HepG2 (cell line): ENCODE data around the gene SH2D7. TPM values are rescaled to one million over a fixed set of nuclear protein-coding genes. Genes with fewer than 3 reads are reported as not detected.
A peak's percentile ranks its signal among the peaks of the same experiment; 100 is the strongest.

Experiments used
- ASH2L ChIP-seq: fragments of 300-600, 200-600 bp; sonication (generic); IDR thresholded peaks from 2 replicates; pipeline ENCODE4 v1.7.0; 2017; ENCODE audit warnings: low read depth, mild to moderate bottlenecking, moderate library complexity, mixed read lengths, low read length; ENCODE audit not compliant: insufficient read length
- ETV5 ChIP-seq: IDR thresholded peaks from 2 replicates; pipeline ENCODE4 v1.6.1; 2018; ENCODE audit warnings: missing biosample characterization, missing genetic modification reagents, inconsistent platforms, borderline replicate concordance
- PHF21A ChIP-seq: sonication (generic); formaldehyde crosslinking; IDR thresholded peaks from 2 replicates; pipeline ENCODE4 v1.5.0; 2020; ENCODE audit warnings: mild to moderate bottlenecking, missing genetic modification reagents
- SALL1 ChIP-seq: sonication (generic); formaldehyde crosslinking; IDR thresholded peaks from 2 replicates; pipeline ENCODE4 v1.8.0; 2022; ENCODE audit warnings: mild to moderate bottlenecking, missing genetic modification reagents
- ZNF333 ChIP-seq: sonication (generic); formaldehyde crosslinking; IDR thresholded peaks from 2 replicates; pipeline ENCODE4 v1.4.0; 2020; ENCODE audit warnings: mild to moderate bottlenecking, missing genetic modification reagents, borderline replicate concordance
- ZNF773 ChIP-seq: sonication (generic); formaldehyde crosslinking; IDR thresholded peaks from 2 replicates; pipeline ENCODE4 v1.4.0; 2020; ENCODE audit warnings: missing genetic modification reagents, borderline replicate concordance
- polyA plus RNA-seq, 8 experiments: library from polyadenylated mRNA; depleted of rRNA in 3 of 8; stranded (reverse) in 7 of 8; unstranded in 1 of 8; fragments of >200 nt; fragmentation: Illumina TruSeq in 4 of 8; extraction: Trizol in 4 of 8; gene quantifications; 2 replicates each; pipeline versions ENCODE4 v1.2.1 to v1.2.3, GENCODE V29; 2011 to 2016; ENCODE audit warnings: low read depth in 4 of 8, missing spikeins in 1 of 8, mixed read lengths in 1 of 8; ENCODE audit not compliant: insufficient read depth in 1 of 8
- total RNA-seq, 5 experiments: library from RNA; depleted of rRNA; stranded (reverse); fragments of >200 nt; fragmentation: Illumina TruSeq; extraction: Trizol; gene quantifications; 2 replicates each; pipeline ENCODE4 v1.2.3, GENCODE V29; 2016; ENCODE audit warnings: low read depth in 1 of 5
- TF ChIP-seq, protein P1 (sequence below): sonication (generic); formaldehyde crosslinking; IDR thresholded peaks from 2 replicates; pipeline ENCODE4 v1.5.0; 2020; ENCODE audit warnings: mild to moderate bottlenecking, missing genetic modification reagents, borderline replicate concordance
- TF ChIP-seq, protein P2 (sequence below): sonication (generic); formaldehyde crosslinking; IDR thresholded peaks from 2 replicates; pipeline ENCODE4 v1.4.0; 2020; ENCODE audit warnings: missing genetic modification reagents
- TF ChIP-seq, protein P3 (sequence below): sonication (generic); formaldehyde crosslinking; IDR thresholded peaks from 2 replicates; pipeline ENCODE4 v1.9.0; 2021; ENCODE audit warnings: missing genetic modification reagents, borderline replicate concordance

Gene SH2D7
- total and polyA plus RNA-seq, 2 of the 13 experiments (the other 11 are each of a cell fraction or from before 2014, with no cell fraction given): not detected

DNA sequence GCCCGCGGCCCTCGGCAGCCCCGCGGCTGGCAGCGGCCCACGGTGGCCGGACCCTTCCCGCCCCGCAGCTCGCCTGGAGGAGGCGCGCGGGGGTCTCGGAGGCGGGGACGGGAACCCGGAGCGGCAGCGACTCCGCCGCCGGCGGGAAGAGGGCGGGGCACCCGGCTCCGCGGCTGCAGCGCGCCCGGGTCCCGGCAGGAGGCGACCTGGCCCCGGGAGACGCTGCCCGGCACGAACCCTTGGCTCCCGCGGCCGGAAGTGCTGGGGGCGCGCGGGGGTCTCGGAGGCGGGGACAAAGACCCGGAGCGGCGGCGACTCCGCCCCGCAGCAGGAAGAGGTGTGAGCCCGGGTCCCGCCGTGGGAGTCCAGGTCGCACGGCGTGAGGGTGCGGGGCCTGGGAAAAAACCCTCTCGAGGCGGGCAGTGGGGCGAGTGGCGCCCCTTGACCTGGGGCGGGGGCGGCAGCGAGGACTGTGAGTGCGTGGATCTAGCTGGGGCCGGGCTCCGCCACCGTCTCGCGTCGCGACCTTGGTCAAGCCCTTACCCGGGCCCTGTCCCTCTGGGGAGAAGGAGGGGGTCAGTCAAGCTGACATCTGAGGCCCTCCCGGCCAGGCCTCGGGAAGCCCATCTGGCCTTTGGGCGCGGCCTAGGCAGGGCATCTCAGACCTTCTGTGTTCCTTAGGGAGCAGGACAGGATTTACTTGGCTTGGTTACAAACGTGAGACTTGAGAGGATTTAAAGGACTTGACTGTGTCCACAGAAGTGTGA, 39.1 kb downstream of the SH2D7 start, which contains the start of gene CIB2 (continued):
- TF ChIP-seq ZNF773 (CRISPR knock-in tag) (no peak), ETV5 (CRISPR knock-in tag) (peak; percentile 93), PHF21A (0 out of 2 replicates have a peak, but pooled peaks have one; percentile 41), ZNF333 (CRISPR knock-in tag) (no peak), ASH2L (no peak), SALL1 (CRISPR knock-in tag) (peak; percentile 60)
- TF ChIP-seq, protein P1, sequence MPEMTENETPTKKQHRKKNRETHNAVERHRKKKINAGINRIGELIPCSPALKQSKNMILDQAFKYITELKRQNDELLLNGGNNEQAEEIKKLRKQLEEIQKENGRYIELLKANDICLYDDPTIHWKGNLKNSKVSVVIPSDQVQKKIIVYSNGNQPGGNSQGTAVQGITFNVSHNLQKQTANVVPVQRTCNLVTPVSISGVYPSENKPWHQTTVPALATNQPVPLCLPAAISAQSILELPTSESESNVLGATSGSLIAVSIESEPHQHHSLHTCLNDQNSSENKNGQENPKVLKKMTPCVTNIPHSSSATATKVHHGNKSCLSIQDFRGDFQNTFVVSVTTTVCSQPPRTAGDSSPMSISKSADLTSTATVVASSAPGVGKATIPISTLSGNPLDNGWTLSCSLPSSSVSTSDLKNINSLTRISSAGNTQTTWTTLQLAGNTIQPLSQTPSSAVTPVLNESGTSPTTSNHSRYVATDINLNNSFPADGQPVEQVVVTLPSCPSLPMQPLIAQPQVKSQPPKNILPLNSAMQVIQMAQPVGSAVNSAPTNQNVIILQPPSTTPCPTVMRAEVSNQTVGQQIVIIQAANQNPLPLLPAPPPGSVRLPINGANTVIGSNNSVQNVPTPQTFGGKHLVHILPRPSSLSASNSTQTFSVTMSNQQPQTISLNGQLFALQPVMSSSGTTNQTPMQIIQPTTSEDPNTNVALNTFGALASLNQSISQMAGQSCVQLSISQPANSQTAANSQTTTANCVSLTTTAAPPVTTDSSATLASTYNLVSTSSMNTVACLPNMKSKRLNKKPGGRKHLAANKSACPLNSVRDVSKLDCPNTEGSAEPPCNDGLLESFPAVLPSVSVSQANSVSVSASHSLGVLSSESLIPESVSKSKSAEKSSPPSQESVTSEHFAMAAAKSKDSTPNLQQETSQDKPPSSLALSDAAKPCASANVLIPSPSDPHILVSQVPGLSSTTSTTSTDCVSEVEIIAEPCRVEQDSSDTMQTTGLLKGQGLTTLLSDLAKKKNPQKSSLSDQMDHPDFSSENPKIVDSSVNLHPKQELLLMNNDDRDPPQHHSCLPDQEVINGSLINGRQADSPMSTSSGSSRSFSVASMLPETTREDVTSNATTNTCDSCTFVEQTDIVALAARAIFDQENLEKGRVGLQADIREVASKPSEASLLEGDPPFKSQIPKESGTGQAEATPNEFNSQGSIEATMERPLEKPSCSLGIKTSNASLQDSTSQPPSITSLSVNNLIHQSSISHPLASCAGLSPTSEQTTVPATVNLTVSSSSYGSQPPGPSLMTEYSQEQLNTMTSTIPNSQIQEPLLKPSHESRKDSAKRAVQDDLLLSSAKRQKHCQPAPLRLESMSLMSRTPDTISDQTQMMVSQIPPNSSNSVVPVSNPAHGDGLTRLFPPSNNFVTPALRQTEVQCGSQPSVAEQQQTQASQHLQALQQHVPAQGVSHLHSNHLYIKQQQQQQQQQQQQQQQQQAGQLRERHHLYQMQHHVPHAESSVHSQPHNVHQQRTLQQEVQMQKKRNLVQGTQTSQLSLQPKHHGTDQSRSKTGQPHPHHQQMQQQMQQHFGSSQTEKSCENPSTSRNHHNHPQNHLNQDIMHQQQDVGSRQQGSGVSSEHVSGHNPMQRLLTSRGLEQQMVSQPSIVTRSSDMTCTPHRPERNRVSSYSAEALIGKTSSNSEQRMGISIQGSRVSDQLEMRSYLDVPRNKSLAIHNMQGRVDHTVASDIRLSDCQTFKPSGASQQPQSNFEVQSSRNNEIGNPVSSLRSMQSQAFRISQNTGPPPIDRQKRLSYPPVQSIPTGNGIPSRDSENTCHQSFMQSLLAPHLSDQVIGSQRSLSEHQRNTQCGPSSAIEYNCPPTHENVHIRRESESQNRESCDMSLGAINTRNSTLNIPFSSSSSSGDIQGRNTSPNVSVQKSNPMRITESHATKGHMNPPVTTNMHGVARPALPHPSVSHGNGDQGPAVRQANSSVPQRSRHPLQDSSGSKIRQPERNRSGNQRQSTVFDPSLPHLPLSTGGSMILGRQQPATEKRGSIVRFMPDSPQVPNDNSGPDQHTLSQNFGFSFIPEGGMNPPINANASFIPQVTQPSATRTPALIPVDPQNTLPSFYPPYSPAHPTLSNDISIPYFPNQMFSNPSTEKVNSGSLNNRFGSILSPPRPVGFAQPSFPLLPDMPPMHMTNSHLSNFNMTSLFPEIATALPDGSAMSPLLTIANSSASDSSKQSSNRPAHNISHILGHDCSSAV (CRISPR knock-in tag): no peak
- TF ChIP-seq, protein P2, sequence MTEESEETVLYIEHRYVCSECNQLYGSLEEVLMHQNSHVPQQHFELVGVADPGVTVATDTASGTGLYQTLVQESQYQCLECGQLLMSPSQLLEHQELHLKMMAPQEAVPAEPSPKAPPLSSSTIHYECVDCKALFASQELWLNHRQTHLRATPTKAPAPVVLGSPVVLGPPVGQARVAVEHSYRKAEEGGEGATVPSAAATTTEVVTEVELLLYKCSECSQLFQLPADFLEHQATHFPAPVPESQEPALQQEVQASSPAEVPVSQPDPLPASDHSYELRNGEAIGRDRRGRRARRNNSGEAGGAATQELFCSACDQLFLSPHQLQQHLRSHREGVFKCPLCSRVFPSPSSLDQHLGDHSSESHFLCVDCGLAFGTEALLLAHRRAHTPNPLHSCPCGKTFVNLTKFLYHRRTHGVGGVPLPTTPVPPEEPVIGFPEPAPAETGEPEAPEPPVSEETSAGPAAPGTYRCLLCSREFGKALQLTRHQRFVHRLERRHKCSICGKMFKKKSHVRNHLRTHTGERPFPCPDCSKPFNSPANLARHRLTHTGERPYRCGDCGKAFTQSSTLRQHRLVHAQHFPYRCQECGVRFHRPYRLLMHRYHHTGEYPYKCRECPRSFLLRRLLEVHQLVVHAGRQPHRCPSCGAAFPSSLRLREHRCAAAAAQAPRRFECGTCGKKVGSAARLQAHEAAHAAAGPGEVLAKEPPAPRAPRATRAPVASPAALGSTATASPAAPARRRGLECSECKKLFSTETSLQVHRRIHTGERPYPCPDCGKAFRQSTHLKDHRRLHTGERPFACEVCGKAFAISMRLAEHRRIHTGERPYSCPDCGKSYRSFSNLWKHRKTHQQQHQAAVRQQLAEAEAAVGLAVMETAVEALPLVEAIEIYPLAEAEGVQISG (CRISPR knock-in tag): peak; percentile 79
- TF ChIP-seq, protein P3, sequence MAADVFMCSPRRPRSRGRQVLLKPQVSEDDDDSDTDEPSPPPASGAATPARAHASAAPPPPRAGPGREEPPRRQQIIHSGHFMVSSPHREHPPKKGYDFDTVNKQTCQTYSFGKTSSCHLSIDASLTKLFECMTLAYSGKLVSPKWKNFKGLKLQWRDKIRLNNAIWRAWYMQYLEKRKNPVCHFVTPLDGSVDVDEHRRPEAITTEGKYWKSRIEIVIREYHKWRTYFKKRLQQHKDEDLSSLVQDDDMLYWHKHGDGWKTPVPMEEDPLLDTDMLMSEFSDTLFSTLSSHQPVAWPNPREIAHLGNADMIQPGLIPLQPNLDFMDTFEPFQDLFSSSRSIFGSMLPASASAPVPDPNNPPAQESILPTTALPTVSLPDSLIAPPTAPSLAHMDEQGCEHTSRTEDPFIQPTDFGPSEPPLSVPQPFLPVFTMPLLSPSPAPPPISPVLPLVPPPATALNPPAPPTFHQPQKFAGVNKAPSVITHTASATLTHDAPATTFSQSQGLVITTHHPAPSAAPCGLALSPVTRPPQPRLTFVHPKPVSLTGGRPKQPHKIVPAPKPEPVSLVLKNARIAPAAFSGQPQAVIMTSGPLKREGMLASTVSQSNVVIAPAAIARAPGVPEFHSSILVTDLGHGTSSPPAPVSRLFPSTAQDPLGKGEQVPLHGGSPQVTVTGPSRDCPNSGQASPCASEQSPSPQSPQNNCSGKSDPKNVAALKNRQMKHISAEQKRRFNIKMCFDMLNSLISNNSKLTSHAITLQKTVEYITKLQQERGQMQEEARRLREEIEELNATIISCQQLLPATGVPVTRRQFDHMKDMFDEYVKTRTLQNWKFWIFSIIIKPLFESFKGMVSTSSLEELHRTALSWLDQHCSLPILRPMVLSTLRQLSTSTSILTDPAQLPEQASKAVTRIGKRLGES (CRISPR knock-in tag): no peak
